NCI-H524 (cell line): ENCODE results near the gene U2AF2.

Experiments used
- DNase-seq, 2 experiments: peaks; one replicate each; lab custom pipeline; 2025; lab: John Stamatoyannopoulos, UW

U2AF2 gene

GRCh38 chr19:55643003-55643886, 11.6 kb upstream of the U2AF2 start, which contains the start of gene ZNF581:
Gene ZNF581 (plus strand): TSS chr19:55643649. CDS start chr19:55644572, 923 bp downstream.
- peak in 1 of 2 experiments; percentile 70 for DNase-seq

- no peak for DNase-seq
These were observed 11.0 kb upstream of the U2AF2 start for GRCh38 chr19:55643887-55644176.

- no peak for DNase-seq
These were observed 10.5 kb upstream of the U2AF2 start for GRCh38 chr19:55644191-55644833.

- DNase-seq = no peak
These were observed 9.9 kb upstream of the U2AF2 start for GRCh38 chr19:55644842-55645511.

GRCh38 chr19:55645512-55645881, 9.3 kb upstream of the U2AF2 start:
- DNase-seq = no peak

GRCh38 chr19:55646889-55647731, 7.7 kb upstream of the U2AF2 start:
- peak in 1 of 2 experiments; percentile 47 for DNase-seq

GRCh38 chr19:55647732-55648584, 6.9 kb upstream of the U2AF2 start, which contains the start of gene CCDC106:
Gene CCDC106 (plus strand): TSS chr19:55648212. CDS start chr19:55649047, 835 bp downstream.
- peak; percentile 57 to 81 for DNase-seq

GRCh38 chr19:55648585-55649267, 6.1 kb upstream of the U2AF2 start:
- DNase-seq = peak in 1 of 2 experiments; percentile 17

GRCh38 chr19:55649268-55650125, 5.3 kb upstream of the U2AF2 start:
- DNase-seq = no peak

GRCh38 chr19:55650126-55650557, 4.7 kb upstream of the U2AF2 start:
- no peak for DNase-seq

- DNase-seq = no peak
These were observed 4.1 kb upstream of the U2AF2 start for GRCh38 chr19:55650602-55651230.

GRCh38 chr19:55651236-55651635, 3.6 kb upstream of the U2AF2 start:
- DNase-seq = no peak

GRCh38 chr19:55652311-55653128, 2.3 kb upstream of the U2AF2 start:
- DNase-seq = no peak

- DNase-seq = peak; percentile 100
These were observed 1.0 kb upstream of the U2AF2 start for GRCh38 chr19:55653651-55654322.

GRCh38 chr19:55654323-55654867, 440 bp upstream of the U2AF2 start:
- peak; percentile 99 to 100 for DNase-seq

- DNase-seq = no peak
These were observed 809 bp downstream of the U2AF2 start for GRCh38 chr19:55655648-55656040.

GRCh38 chr19:55656552-55656951, 1.7 kb downstream of the U2AF2 start:
- no peak for DNase-seq
